ENCODE data around the gene YTHDC1. TPM values are rescaled to one million over a fixed set of nuclear protein-coding genes. Genes with fewer than 3 reads are reported as not detected.

Gene YTHDC1
- total and polyA plus RNA-seq, 2 experiments from 2014 or later: 72.3 to 144 TPM

GRCh38 chr4:68359508-68359907 lies 9.6 kb upstream of the YTHDC1 start:
- DNase-seq (ENCODE audit: low spot score) (no peak), ATAC-seq (no peak)
- no peaks in the 10 kb centered on the region for H3K79me2 ChIP-seq (replicated peaks; ENCODE audit: insufficient read depth)
- Mint-ChIP-seq H3K4me3 (no peak overlapping the region), H3K27me3 (ENCODE audit: insufficient read depth, low read depth, poor library complexity) (peaks cover 4% of the 10 kb centered on the region), H3K4me1 (no peaks in the 10 kb centered on the region), H3K27ac (no peak overlapping the region), H3K9me3 (peaks cover 7% of the 10 kb centered on the region), H3K36me3 (ENCODE audit: low read depth) (peaks cover 5% of the 10 kb centered on the region)
- no peaks in the 10 kb centered on the region; the same call in 1 of the 2 replicates for H3K4me1 ChIP-seq (ENCODE audit: insufficient read depth)
- no peak overlapping the region for H3K27ac ChIP-seq (ENCODE audit: low read depth)
- H3K4me3 ChIP-seq: no peak overlapping the region
- no peaks in the 10 kb centered on the region for H4K20me1 ChIP-seq (replicated peaks; ENCODE audit: insufficient read depth)
- peaks cover 8% of the 10 kb centered on the region; the same call in 1 of the 2 replicates for H3K27me3 ChIP-seq (ENCODE audit: insufficient read depth)
- no peaks in the 10 kb centered on the region for H3F3A ChIP-seq (replicated peaks; ENCODE audit: low read depth)
- no peak overlapping the region for H2AFZ ChIP-seq
- peaks cover 8% of the 10 kb centered on the region for H3K9me2 ChIP-seq (ENCODE audit: insufficient read depth)
- H3K4me2 ChIP-seq: no peak overlapping the region
- TF ChIP-seq CREB1 (CRISPR knock-in tag; IDR thresholded peaks at IDR 0.05; ENCODE audit: low read depth) (no peak), ZNF331 (CRISPR knock-in tag; IDR thresholded peaks at IDR 0.05; ENCODE audit: low read depth) (no peak), EZH2 (IDR thresholded peaks at IDR 0.05; ENCODE audit: low read depth, unreplicated experiment) (no peak), CTCF (conservative IDR thresholded peaks at IDR 0.05; ENCODE audit: low read depth in 2 of 2) (no peak), ZNF462 (CRISPR knock-in tag; IDR thresholded peaks at IDR 0.05) (no peak), STAT1 (IDR thresholded peaks at IDR 0.05; ENCODE audit: unreplicated experiment) (no peak), NANOG (IDR thresholded peaks at IDR 0.05; ENCODE audit: borderline replicate concordance) (no peak), EZH2phosphoT487 (IDR thresholded peaks at IDR 0.05; ENCODE audit: unreplicated experiment) (no peak), JUNB (IDR thresholded peaks at IDR 0.05; ENCODE audit: unreplicated experiment) (no peak), REST (IDR thresholded peaks at IDR 0.05; ENCODE audit: unreplicated experiment) (no peak), POLR2AphosphoS5 (IDR thresholded peaks at IDR 0.05; ENCODE audit: low read depth) (no peak), ETS1 (IDR thresholded peaks at IDR 0.05) (no peak)
- H3K36me3 ChIP-seq (ENCODE audit: insufficient read depth): no peaks in the 10 kb centered on the region
